ENCODE results near the gene BAD.

DNA sequence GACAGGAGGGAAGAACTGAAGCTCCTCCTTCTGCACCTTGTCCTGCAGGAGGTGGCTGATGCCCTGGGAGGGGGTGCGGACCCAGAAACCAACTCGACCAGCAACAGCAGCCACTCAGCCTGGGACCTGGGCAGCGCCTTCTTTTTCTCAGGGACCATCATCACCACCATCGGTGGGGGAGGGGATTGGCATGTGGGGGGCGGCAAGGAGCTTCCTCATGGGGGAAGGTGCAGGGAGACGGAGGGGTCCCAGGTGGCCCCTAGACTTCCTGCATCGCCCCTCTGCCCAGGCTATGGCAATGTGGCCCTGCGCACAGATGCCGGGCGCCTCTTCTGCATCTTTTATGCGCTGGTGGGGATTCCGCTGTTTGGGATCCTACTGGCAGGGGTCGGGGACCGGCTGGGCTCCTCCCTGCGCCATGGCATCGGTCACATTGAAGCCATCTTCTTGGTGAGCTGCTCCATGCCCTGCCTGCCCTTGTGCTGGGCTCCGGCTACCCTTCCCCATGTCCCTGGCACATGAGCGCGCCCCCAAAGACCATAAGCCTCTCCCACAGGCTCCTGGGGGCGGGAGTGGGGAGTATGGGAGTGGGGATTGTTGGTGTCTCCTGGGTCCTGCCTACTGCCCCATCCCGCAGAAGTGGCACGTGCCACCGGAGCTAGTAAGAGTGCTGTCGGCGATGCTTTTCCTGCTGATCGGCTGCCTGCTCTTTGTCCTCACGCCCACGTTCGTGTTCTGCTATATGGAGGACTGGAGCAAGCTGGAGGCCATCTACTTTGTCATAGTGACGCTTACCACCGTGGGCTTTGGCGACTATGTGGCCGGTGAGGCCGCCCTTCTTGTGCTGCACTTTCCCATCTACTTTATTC lies 12.6 kb upstream of the BAD start:
- TF ChIP-seq, protein P1, sequence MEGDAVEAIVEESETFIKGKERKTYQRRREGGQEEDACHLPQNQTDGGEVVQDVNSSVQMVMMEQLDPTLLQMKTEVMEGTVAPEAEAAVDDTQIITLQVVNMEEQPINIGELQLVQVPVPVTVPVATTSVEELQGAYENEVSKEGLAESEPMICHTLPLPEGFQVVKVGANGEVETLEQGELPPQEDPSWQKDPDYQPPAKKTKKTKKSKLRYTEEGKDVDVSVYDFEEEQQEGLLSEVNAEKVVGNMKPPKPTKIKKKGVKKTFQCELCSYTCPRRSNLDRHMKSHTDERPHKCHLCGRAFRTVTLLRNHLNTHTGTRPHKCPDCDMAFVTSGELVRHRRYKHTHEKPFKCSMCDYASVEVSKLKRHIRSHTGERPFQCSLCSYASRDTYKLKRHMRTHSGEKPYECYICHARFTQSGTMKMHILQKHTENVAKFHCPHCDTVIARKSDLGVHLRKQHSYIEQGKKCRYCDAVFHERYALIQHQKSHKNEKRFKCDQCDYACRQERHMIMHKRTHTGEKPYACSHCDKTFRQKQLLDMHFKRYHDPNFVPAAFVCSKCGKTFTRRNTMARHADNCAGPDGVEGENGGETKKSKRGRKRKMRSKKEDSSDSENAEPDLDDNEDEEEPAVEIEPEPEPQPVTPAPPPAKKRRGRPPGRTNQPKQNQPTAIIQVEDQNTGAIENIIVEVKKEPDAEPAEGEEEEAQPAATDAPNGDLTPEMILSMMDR (conservative IDR thresholded peaks at IDR 0.05; ENCODE audit: low read depth, low read length): no peak
- no peak for TF ChIP-seq EZH2 (IDR thresholded peaks at IDR 0.05; ENCODE audit: low read length, unreplicated experiment)

Data from PC-3 (cell line).